Thoracic aorta (tissue), 2 donors: ENCODE measurements around the gene ATG10. TPM values are rescaled to one million over a fixed set of nuclear protein-coding genes. Genes with fewer than 3 reads are reported as not detected.
"Not testable (repeated sequence)": the region's sequence is repeated elsewhere in the genome, so short reads cannot be mapped to it uniquely, and the experiment has no call there.

ENCODE experiments used
- ATAC-seq: fragments of 150-250 bp; one replicate; pipeline ENCODE4 v1.8.0; 2017; ENCODE audit warnings: low read depth; ENCODE audit not compliant: insufficient number of reproducible peaks, low FRiP score
- DNase-seq: peaks from one replicate; pipeline ENCODE4 v3.0.0-alpha.2; 2020; ENCODE audit warnings: low spot score
- H3K27ac ChIP-seq, 2 donors: fragments of 200-600 bp; sonication (generic); 1 replicate in 1 of 2; 2 replicates in 1 of 2; pipeline ENCODE4 v1.5.1; 2016; ENCODE audit warnings: mild to moderate bottlenecking in 2 of 2, moderate library complexity in 2 of 2
- H3K27me3 ChIP-seq: fragments of 200-600 bp; sonication (generic); replicated peaks from 2 replicates; pipeline ENCODE4 v1.6.0; 2016; ENCODE audit warnings: mild to moderate bottlenecking; ENCODE audit not compliant: insufficient read depth
- H3K36me3 ChIP-seq: fragments of 200-600 bp; sonication (generic); one replicate; pipeline ENCODE4 v1.5.1; 2016
- H3K4me1 ChIP-seq, 2 donors: fragments of 200-600 bp; sonication (generic); 1 replicate in 1 of 2; 2 replicates in 1 of 2; pipeline versions ENCODE4 v1.5.1 to v1.6.0; 2016; ENCODE audit warnings: low read depth in 2 of 2, mild to moderate bottlenecking in 1 of 2; ENCODE audit not compliant: control insufficient read depth in 1 of 2
- H3K4me3 ChIP-seq: fragments of 200-600 bp; sonication (generic); 2 replicates; pipeline ENCODE4 v1.5.1; 2016; ENCODE audit warnings: mild to moderate bottlenecking
- H3K9me3 ChIP-seq: fragments of 200-600 bp; sonication (generic); 2 replicates; pipeline ENCODE4 v1.5.1; 2016
- CTCF ChIP-seq: fragments of 200-600 bp; sonication (generic); IDR thresholded peaks from one replicate; pipeline ENCODE4 v1.5.1; 2019; ENCODE audit warnings: antibody characterized with exemption
- total RNA-seq, 2 donors: library from RNA; depleted of rRNA; stranded (reverse); fragments of >200 nt; gene quantifications; one replicate each; pipeline versions ENCODE4 v1.1.0 to v1.2.3, GENCODE V29; 2016

ATG10 gene
- total RNA-seq, 2 donors from 2014 or later, result 5.7 to 9.9 TPM

GRCh38 chr5:82106756-82107155 lies 134.9 kb downstream of the ATG10 start:
- H3K27ac ChIP-seq, result no peak overlapping the region
- ATAC-seq (no peak), DNase-seq (no peak)

GRCh38 chr5:82107267-82107666 lies 135.4 kb downstream of the ATG10 start:
- Histone ChIP-seq H3K4me3 (no peak overlapping the region), H3K36me3 (no peaks in the 10 kb centered on the region), H3K4me1 (peaks cover 11 to 24% of the 10 kb centered on the region in 2 donors), H3K9me3 (no peaks in the 10 kb centered on the region), H3K27me3 (no peaks in the 10 kb centered on the region), H3K27ac (no peak overlapping the region)
- DNase-seq (no peak), ATAC-seq (no peak)
- no peak for TF ChIP-seq CTCF

More at GRCh38 chr5:82106756-82107155, 134.9 kb downstream of the ATG10 start:
- no peaks in the 10 kb centered on the region for H3K9me3 ChIP-seq
- no peaks in the 10 kb centered on the region for H3K36me3 ChIP-seq
- H3K4me1 ChIP-seq, result peaks cover 11 to 24% of the 10 kb centered on the region in 2 donors
- no peak overlapping the region for H3K4me3 ChIP-seq
- H3K27me3 ChIP-seq, result no peaks in the 10 kb centered on the region
- no peak for TF ChIP-seq CTCF

- ATAC-seq (no peak), DNase-seq (no peak)
- H3K9me3 ChIP-seq, result no peaks in the 10 kb centered on the region
- no peaks in the 10 kb centered on the region for H3K27me3 ChIP-seq
- no peak for TF ChIP-seq CTCF
- no peak overlapping the region for H3K4me3 ChIP-seq
- H3K36me3 ChIP-seq, result no peaks in the 10 kb centered on the region
- H3K27ac ChIP-seq, result no peak overlapping the region
- H3K4me1 ChIP-seq, result peaks cover 11 to 24% of the 10 kb centered on the region in 2 donors
Measured at GRCh38 chr5:82109013-82109412, 137.2 kb downstream of the ATG10 start.

GRCh38 chr5:82109915-82110314 lies 138.1 kb downstream of the ATG10 start:
- peaks cover 11 to 24% of the 10 kb centered on the region in 2 donors for H3K4me1 ChIP-seq
- not testable (repeated sequence) for H3K36me3 ChIP-seq, H3K4me3 ChIP-seq, DNase-seq, H3K27me3 ChIP-seq, ATAC-seq, H3K27ac ChIP-seq, H3K9me3 ChIP-seq

GRCh38 chr5:82111191-82111590 lies 139.4 kb downstream of the ATG10 start:
- TF ChIP-seq CTCF, result no peak
- ATAC-seq (no peak), DNase-seq (no peak)
- Histone ChIP-seq H3K4me3 (no peak overlapping the region), H3K9me3 (no peaks in the 10 kb centered on the region), H3K27me3 (no peaks in the 10 kb centered on the region), H3K27ac (no peak overlapping the region), H3K36me3 (no peaks in the 10 kb centered on the region), H3K4me1 (peaks cover 6 to 15% of the 10 kb centered on the region in 2 donors)

GRCh38 chr5:82115858-82116257 lies 144.0 kb downstream of the ATG10 start:
- DNase-seq (no peak), ATAC-seq (no peak)
- Histone ChIP-seq H3K36me3 (no peaks in the 10 kb centered on the region), H3K9me3 (no peaks in the 10 kb centered on the region), H3K4me1 (no peaks in the 10 kb centered on the region), H3K27ac (no peak overlapping the region), H3K4me3 (no peak overlapping the region), H3K27me3 (no peaks in the 10 kb centered on the region)
- TF ChIP-seq CTCF, result no peak
